Hair follicular keratinocyte (primary cell): ENCODE results near the gene NFIX. TPM values are rescaled to one million over a fixed set of nuclear protein-coding genes. Genes with fewer than 3 reads are reported as not detected.

Experiments
- total RNA-seq: library from RNA; depleted of rRNA; stranded (reverse); fragments of >200 nt; gene quantifications from 2 replicates; pipeline ENCODE4 v1.2.3, GENCODE V29; 2015

The NFIX gene
- total RNA-seq, result 16.7 and 18.9 TPM in 2 replicates

DNA sequence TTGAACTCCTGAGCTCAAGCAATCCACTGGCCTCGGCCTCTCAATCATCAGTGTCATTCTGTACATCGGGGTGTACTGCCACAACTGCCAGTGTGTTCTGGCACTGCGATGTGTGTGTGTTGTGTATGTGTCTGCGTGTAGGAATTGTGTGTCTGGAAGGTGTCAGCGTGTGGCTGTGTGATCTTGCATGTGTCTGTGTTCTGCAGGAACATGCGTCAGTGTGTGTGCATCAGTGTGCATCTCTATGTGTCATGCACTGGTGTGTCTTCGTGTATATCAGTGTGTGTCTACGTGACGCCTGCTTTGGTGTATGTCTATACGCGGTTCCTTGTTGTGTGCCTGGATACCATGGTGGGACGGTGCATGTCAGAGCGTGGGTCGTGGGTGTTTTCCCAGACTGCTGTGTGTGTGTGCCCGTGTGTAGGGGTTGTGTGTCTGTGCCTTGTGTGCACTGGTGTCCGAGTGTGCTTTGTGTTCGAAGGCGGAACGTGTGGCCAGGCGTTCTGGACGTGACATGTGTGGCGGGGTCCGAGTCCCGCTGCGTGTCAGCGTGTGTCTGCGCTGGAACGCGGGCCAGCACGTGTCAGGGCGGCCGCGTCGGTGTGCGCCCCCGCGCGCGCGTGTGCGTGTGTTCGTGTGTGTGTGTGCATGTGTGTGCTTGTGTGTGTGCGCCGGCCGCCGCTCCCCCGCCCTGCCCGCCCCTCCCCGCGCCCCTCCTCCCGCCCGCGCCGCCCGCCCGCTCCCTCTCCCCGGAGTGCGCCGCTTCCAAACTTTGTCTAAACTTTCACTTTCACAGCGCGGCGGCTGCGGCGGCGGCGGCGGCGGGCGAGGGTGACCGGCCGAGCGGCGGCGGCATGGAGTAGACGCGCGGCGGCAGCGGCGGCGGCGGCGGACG is at the start of gene NFIX:
NFIX (plus strand) TSS at position 775 of the 895 bp plus-strand sequence. CDS start 363 bp downstream, outside the sequence.

GRCh38 chr19:12945479-12946091 is 49.7 kb upstream of the NFIX start, which contains the start of gene RAD23A:
Gene RAD23A (plus strand): TSS chr19:12945862. CDS start chr19:12945949, 87 bp downstream.

DNA sequence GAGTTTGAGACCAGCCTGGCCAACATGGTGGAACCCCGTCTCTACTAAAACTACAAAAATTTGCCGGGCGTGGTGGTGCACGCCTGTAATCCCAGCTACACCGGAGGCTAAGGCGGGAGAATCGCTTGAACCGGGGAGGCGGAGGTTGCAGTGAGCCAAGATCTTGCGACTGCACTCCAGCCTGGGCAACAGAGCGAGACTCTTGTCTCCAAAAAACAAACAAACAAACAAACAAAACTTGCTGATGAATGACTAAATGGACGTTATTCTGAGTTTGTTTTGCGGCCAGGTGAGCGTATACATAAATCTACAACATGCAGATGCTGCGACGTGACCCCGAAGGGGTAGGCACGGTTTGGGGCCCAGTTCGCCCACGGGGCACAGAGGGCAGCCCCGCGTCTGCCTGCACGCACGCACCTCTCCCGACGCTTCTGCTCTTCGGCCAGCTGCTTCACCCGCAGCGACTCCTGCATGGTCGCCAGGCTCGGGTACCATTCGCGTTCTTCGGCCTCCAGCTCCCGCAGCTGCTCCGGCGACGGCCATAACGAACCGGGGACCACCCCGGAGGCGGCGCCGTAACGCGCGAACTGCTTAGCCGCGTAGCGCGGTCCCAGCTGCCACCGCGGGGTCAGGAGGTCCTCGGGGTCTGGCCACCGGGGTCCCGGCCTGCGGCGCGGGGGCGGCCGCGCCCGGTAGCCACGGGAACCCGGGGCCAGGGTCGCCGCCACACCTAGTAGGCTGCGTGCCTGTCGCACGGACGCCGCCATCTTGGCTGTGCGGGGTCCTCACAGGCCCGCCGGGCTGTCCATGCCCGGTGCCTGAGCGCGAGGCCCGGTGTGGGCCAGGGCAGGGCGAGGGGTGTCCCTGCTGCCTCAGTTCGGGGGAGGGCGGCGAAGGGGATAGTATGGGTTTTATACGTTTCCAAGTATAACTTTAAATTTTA is 38.6 kb upstream of the NFIX start, which contains the start of gene GADD45GIP1:
GADD45GIP1 (minus strand) TSS at position 778 of the 943 bp plus-strand sequence; CDS start at position 767, 11 bp downstream.

GRCh38 chr19:12969292-12969988 is 25.8 kb upstream of the NFIX start, which contains the start of gene DAND5:
Gene DAND5 (plus strand): TSS chr19:12969576. CDS start chr19:12969661, 85 bp downstream.

GRCh38 chr19:13102666-13103580 is 107.6 kb downstream of the NFIX start, which contains the start of gene LYL1:
Gene LYL1 (minus strand): TSS chr19:13102858. CDS start chr19:13101171, 1,687 bp downstream.

DNA sequence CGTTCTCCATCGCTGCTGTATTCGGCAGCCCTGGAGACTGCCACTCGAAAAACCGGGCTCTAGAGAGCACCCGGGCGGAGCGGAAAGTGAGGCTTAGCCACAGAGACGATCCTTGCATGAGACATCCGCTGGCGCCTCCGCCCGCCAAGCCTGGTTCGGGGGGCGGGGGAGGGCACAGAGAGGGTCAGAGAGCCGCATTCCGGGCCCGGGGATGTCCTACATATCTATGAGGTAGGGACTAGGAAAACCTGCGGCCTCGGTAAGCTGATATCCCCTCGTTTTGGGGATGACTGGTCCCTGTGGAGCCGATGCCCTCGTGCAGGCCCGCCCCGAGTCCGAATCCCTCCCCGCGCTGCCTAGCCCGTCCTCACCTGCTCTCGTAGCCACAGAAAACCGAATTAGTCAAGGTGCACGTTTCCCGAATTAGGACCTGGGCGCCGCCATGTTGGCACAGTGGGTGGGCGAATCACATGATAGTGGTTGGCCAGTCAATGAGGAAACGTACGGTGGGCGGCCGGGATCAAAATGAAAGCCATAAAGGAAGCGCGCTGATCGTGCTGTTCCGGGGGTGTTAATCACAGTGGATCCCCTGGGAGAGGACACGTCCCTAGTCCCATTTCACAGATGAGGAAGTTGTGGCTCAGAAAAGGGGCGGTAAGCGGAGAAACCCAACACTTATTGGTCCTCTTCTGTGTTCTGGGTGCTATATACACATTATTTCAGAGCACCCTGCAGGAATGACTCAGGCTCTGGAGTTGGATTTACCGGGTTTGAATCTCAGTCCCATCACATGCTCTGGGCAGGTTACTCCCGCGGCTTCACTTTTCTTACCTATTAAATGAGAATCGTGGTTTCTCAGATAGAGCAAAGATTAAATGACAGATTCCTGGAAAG is 121.3 kb downstream of the NFIX start, which contains the start of gene TRMT1:
TRMT1 (minus strand) TSS at position 459 of the 894 bp plus-strand sequence; CDS start at position 118, 341 bp downstream.

GRCh38 chr19:13117772-13118423 is 122.6 kb downstream of the NFIX start, which contains the start of gene NACC1:
Gene NACC1 (plus strand): TSS chr19:13118264. CDS start chr19:13135208, 16,944 bp downstream.

Other genes starting within 250 kb of the NFIX start
- gene BEST2, start 243.7 kb upstream of the NFIX start, total RNA-seq, result 0.39 TPM in 1 of 2 replicates, not detected in the other
- 30.8 and 32.7 TPM in 2 replicates for gene HOOK2, start 219.9 kb upstream of the NFIX start, total RNA-seq
- 369 and 618 TPM in 2 replicates for gene JUNB, start 204.0 kb upstream of the NFIX start, total RNA-seq
- 260 and 355 TPM in 2 replicates for gene PRDX2, start 193.7 kb upstream of the NFIX start, total RNA-seq
- not detected in 2 replicates for gene THSD8, start 193.4 kb upstream of the NFIX start, total RNA-seq
- gene RNASEH2A, start 188.9 kb upstream of the NFIX start, total RNA-seq, result 26.7 and 51.0 TPM in 2 replicates
- not detected in 2 replicates for gene RTBDN, start 160.9 kb upstream of the NFIX start, total RNA-seq
- 0.08 and 0.78 TPM in 2 replicates for gene MAST1, start 157.0 kb upstream of the NFIX start, total RNA-seq
- gene DNASE2, start 114.0 kb upstream of the NFIX start, total RNA-seq, result 35.8 and 48.5 TPM in 2 replicates
- gene KLF1, start 108.3 kb upstream of the NFIX start, total RNA-seq, result not detected in 2 replicates
- 30.6 and 39.4 TPM in 2 replicates for gene GCDH, start 104.3 kb upstream of the NFIX start, total RNA-seq
- 0.08 and 0.23 TPM in 2 replicates for gene SYCE2, start 76.2 kb upstream of the NFIX start, total RNA-seq
- gene FARSA, start 61.8 kb upstream of the NFIX start, total RNA-seq, result 66.7 and 87.1 TPM in 2 replicates
- 1,822 and 2,213 TPM in 2 replicates for gene CALR, start 56.9 kb upstream of the NFIX start, total RNA-seq
- 117 and 122 TPM in 2 replicates for gene RAD23A, start 49.6 kb upstream of the NFIX start, total RNA-seq
- gene GADD45GIP1, start 38.3 kb upstream of the NFIX start, total RNA-seq, result 65.8 and 102 TPM in 2 replicates
- gene DAND5, start 25.9 kb upstream of the NFIX start, total RNA-seq, result not detected in 2 replicates
- 0.53 and 2.7 TPM in 2 replicates for gene LYL1, start 107.4 kb downstream of the NFIX start, total RNA-seq
- gene TRMT1, start 121.3 kb downstream of the NFIX start, total RNA-seq, result 35.5 and 40.1 TPM in 2 replicates
- 57.6 and 71.9 TPM in 2 replicates for gene NACC1, start 122.8 kb downstream of the NFIX start, total RNA-seq
- 93.3 and 98.0 TPM in 2 replicates for gene STX10, start 154.9 kb downstream of the NFIX start, total RNA-seq
- gene IER2, start 154.9 kb downstream of the NFIX start, total RNA-seq, result 123 and 158 TPM in 2 replicates